GM21737 (cell line): ENCODE measurements around the gene TOMM20.
A peak's percentile ranks its signal among the peaks of the same experiment; 100 is the strongest.
"Not testable (repeated sequence)": the region's sequence is repeated elsewhere in the genome, so short reads cannot be mapped to it uniquely, and the experiment has no call there.

Experiments used
- ATAC-seq: cut with Tn5 transposase; IDR thresholded peaks from one replicate; pipeline ENCODE4 v1.9.1; 2021; ENCODE audit warnings: mild to moderate bottlenecking, moderate library complexity; ENCODE audit not compliant: unreplicated experiment

Gene TOMM20

DNA sequence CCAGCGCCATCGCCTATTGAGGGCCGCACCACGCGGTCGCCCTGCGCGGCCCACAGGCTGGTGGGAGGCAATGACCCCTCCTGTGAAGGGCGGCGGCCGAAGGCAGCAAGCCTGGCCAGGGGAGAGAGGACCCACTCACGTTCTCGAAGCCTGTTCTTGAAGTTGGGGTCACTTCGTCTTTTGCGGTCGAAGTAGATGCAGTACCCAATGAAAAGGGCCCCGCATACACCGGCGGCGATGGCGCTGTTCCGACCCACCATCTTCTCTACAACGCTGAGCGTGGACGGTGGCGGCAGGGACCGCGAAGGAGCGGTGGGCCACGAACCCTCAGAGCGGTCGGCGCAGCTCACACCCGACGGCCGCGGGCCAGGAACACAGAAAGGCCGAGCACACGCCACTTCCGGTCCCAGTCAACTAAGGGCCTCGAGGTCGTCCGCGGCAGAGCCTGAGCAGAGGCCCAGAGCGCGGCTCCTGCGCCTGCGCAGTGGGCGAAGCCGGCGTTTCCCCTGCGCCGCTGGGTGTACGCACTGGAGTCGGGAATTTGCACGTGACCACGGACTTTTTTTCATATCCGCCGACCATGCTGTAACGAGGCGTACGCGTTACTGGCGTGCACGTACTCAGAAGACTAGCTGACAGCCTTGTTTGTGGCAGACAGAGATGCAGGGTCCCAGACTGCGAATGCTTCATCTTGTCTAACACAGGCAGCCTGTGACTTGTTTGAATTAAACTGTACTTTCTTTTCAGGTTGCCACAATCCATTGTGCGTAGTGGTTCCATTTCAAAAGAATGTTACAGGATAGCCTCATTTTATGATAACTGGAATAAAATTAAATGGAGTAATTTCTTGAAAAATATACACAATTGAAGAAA lies at the start of gene TOMM20:
Gene TOMM20 (minus strand): TSS at position 382 of the 873 bp plus-strand sequence. CDS start 122 bp downstream, at position 260.
- ATAC-seq: peak; percentile 94

DNA sequence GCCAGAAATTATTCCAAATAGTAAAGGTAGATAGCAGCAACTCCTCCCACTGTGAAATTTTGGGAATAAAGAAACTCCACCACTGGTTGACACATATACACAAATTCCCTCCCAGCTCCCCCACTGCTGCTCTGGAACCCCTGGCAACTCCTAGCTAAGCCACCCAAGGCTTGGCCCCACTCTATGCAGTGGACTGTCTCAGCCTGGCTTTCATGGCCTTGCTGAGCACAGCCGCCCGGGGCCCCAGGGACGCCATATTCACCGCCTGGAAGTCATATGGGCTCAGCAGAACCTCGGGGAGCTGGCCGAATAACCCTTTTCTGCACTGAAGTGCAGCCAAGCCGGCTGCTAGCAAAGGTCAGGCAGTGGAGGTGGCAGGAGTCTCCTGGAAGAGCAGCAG lies 47.8 kb upstream of the TOMM20 start:
- no peak for ATAC-seq

DNA sequence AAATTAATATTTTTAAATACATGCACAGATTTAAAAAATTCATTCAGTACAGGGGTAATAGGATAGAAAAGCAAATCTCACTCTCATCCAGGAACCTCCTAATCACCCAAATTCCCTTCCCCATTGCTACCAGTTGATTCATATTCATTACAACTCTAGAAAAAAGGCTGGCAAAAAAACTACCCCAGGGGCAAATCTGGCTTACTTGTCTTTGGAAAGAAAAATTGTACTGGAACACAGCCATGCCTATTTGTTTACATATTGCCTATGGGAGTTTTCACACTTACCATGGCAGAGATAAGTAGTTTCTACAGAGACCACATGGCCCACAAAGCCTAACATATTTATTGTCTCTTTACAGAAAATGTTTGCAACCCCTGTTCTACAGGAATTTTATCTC lies 41.3 kb upstream of the TOMM20 start:
- no peak for ATAC-seq

GRCh38 chr1:235168375-235168774 lies 39.7 kb upstream of the TOMM20 start:
- ATAC-seq: no peak

- ATAC-seq: no peak
Measured at GRCh38 chr1:235161685-235162327, 33.2 kb upstream of the TOMM20 start.

DNA sequence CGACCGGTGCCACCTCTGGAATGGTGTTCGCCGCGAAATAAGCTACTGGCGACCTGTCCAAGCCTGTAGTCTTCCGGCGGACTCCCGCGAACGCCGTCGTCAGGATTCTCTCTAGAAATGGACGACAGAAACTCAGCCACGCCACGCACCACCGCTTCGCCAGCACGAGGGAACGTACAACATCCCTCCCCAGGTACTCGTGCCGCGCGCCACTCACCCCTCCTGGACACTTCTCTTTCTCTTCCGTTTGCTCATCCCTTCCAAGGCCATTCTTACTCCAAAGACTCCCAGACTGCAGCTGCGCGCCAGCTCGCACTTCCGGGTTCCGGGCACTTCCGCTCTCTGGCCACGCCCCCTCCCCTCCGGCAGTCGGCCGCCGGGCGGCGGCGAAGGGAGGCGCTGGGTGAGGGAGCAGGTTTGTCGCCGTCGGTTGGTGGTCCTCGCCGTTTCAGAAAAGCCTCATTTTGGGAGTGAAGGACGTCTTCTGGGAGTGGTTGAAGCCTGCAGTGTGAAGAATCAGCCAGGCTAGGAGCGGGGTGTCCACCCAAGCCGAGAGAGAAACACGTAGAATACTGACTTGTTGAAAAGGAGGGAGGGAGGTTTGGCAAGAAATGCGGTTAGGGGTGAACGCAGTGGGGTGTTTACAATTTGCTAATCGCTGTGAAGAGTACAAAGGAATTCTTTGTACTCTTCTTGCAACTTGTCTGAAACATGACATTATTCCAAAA lies 32.5 kb upstream of the TOMM20 start, which contains the start of gene RBM34:
Gene RBM34 (minus strand): TSS at position 294 of the 728 bp plus-strand sequence. CDS start 24 bp downstream, at position 270.
- peak; percentile 91 for ATAC-seq

DNA sequence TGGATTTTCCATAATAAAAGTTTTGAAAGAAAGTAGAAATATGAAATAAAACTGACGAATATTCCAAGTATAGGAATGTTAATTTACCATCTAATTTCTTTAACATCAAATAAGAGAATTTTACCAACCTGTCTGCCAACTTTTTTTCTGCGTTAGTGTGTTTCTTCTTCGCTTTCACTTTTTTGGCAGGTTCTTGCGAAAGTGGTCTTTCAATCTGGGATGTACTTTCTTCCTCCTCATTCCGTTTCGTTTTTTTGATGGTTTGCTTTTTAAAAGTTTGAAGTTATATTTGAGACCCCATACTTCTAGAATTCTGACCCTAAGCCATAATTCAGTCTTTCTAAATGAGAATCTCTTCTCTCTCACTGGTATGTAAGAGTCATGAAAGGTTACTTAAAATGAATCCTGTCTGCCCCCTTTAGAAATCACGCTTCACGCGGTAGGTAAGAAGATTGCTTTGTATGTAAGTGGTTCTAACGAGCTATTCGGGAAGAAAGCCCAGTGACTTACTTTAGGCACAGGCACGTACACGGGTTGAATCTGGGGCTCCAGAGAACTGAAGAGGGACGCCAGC lies 31.8 kb upstream of the TOMM20 start:
- peak; percentile 29 for ATAC-seq

- not testable (repeated sequence) for ATAC-seq
Measured at GRCh38 chr1:235159930-235160329, 31.3 kb upstream of the TOMM20 start.

DNA sequence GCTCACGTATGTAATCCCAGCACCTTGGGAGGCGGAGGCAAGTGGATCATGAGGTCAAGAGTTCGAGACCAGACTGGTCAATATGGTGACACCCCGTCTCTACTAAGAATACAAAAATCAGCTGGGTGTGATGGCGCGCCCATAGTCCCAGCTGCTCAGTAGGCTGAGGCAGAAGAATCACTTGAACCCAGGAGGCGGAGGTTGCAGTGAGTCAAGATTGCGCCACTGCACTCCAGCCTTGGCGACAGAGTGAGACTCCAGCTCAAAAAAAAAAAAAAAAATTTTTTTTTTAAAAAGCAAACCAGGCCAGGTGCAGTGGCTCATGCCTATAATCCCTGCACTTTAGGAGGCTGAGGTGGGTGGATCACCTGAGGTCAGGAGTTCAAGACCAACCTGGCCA lies 30.6 kb upstream of the TOMM20 start:
- not testable (repeated sequence) for ATAC-seq

DNA sequence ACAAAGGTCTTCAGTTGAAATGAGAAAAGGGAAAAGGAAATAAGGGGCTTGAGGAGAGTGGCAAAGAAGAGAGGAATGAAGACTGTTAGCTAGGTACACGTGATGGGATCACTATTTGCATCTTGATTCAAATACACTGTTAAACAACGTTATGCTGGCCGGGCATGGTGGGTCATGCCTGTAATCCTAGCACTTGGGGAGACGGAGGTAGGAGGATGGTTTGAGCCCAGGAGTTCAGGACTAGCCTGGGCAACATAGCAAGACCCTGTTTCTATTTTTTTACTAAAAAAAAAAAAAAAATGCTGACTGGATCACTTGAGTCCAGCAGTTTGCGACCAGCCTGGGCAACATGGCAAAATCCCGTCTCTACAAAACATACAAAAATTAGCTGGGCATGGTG lies 30.0 kb upstream of the TOMM20 start:
- no peak for ATAC-seq

DNA sequence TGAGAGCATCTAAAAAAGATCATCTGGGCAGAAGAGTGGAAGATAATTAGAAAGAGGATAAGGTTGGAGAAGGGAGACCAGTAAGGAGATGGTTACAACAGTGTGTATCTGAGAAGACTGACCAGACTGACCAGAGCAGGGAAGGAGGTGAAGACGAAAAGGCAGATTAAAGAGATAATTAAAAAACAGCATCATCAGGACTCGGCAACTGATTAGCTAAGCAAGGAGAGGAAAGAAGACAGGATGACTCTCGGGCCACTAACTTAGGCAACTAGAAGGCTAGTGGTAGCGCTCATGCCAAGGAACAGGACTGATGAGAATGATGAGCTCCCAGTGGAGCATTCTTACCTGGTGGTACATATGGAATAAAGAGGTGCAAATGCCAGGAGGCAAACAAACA lies 28.5 kb upstream of the TOMM20 start:
- ATAC-seq: no peak

DNA sequence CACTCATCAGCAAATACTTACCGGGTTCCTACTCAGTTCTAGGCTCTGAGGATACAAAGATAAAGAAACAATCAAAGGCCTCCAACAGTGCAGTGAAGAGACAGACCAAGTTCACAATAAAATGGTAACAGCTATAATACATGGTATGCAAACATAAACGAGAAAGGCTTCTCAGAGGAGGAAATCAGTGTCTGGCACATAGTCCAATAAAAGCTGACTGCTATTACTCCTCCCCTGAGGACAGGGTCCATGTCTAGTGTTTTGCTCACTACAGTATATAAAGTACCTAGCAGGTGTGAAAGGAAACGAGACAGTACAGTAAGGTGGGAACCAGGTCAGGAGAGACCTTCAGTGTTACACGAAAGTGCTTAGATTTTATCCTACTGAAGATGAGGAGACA lies 28.1 kb upstream of the TOMM20 start:
- ATAC-seq: no peak

- no peak for ATAC-seq
Measured at GRCh38 chr1:235156265-235156664, 27.6 kb upstream of the TOMM20 start.

DNA sequence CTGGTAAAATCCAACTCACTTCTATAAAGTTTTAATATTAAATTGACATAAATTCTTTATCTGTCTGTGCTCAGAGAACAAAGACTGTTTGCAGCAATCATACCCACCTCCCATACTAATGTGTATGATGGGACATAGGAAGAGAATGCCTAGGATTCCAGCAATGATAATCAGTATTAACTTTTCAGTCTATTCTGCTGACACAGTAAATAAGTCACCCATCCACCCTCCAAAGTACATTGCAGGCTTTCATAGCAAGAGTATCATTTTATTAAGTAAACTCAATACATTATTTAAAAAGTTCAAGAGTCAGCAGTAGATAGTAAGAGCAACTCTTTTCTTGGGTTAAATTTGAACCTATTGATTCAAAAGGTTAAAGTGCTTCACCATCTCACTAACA lies 23.6 kb upstream of the TOMM20 start:
- no peak for ATAC-seq

DNA sequence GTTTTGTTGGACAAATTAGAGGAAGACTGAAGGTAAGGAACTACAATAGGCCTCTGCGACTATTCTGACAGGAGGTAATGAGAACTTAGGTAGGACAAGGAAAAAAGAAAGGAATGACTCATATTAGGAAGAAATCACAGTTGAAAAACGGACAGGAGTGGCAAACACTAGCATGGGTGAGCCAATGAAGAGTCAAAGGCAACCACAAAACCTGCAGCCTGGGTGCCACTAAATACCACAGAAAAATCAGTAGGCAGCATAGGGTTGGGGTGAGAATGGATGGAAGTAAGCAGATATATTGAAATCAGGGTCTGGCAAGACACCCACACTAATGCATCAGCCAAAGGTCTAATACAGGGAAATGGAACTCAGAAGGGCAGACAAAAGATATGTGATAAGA lies 22.4 kb upstream of the TOMM20 start:
- ATAC-seq: no peak

DNA sequence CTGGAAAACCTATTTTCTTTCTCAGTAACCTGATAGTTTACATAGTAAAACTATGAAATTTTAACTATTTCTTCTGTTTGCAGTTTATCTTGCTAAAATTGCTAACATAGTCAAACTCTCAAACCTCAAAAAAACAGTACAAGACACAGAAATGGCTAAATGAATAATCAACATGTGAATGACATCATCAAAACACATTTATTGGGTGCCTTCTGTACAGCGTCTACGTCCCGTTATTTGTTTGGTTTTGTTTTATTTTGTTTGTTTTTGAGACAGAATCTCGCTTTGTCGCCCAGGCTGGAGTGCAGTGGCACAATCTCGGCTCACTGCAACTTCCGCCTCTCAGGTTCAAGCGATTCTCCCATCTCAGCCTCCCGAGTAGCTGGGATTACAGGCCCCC lies 21.2 kb upstream of the TOMM20 start:
- ATAC-seq: no peak

- ATAC-seq: peak; percentile 62
Measured at GRCh38 chr1:235147269-235147668, 18.6 kb upstream of the TOMM20 start.

- no peak for ATAC-seq
Measured at GRCh38 chr1:235145639-235146038, 17.0 kb upstream of the TOMM20 start.

- ATAC-seq: no peak
Measured at GRCh38 chr1:235142991-235143390, 14.4 kb upstream of the TOMM20 start.

GRCh38 chr1:235139315-235139714 lies 10.7 kb upstream of the TOMM20 start:
- ATAC-seq: no peak

DNA sequence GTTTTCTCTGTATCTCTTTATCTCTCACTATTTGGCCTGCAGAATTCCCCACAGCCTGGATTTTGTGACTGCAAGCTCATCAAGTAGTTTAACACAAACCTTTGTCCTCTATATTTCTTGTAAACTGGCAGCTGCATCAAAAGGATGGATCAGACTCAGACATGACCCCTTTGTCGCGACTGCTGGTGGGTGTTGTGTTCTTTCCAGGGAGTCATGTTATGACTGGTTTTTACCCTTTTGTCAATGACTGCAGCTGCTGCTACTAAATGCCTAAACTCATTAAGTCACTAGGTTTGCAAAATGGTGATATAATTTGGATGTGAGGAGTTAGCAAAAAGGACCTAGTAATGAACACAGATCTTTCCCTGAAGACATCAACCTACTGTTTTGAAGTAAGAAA lies 10.2 kb upstream of the TOMM20 start:
- ATAC-seq: no peak
